IMR-90 (cell line): ENCODE measurements around the gene ATG12.

Experiments used
- CTCF ChIP-seq: conservative IDR thresholded peaks from 2 replicates; pipeline ENCODE4 v1.5.1; 2012; ENCODE audit warnings: mild to moderate bottlenecking, low read depth, low read length, improper control_type of control experiment
- ELK1 ChIP-seq: fragments of 150-350 bp; IDR thresholded peaks from 2 replicates; pipeline ENCODE4 v1.6.1; 2016; ENCODE audit warnings: low read depth, mild to moderate bottlenecking, low read length, moderate library complexity, borderline replicate concordance
- NFE2L2 ChIP-seq: fragments of 150-350 bp; IDR thresholded peaks from 2 replicates; pipeline ENCODE4 v1.6.1; 2016; ENCODE audit warnings: low read depth, mild to moderate bottlenecking, low read length
- POLR2A ChIP-seq: IDR thresholded peaks from 2 replicates; pipeline ENCODE4 v1.6.1; 2012; ENCODE audit warnings: mild to moderate bottlenecking, low read depth, low read length
- RAD21 ChIP-seq: IDR thresholded peaks from 2 replicates; pipeline ENCODE4 v1.6.1; 2012; ENCODE audit warnings: low read length, improper control_type of control experiment
- RCOR1 ChIP-seq: IDR thresholded peaks from 2 replicates; pipeline ENCODE4 v1.6.1; 2012; ENCODE audit warnings: mild to moderate bottlenecking, low read length, improper control_type of control experiment; ENCODE audit not compliant: insufficient replicate concordance
- SMC3 ChIP-seq: fragments of 150-350 bp; IDR thresholded peaks from 2 replicates; pipeline ENCODE4 v1.6.1; 2016; ENCODE audit warnings: low read depth, mild to moderate bottlenecking, antibody characterized with exemption, low read length, moderate library complexity
- USF2 ChIP-seq: fragments of 150-350 bp; IDR thresholded peaks from 2 replicates; pipeline ENCODE4 v1.6.1; 2017; ENCODE audit warnings: mild to moderate bottlenecking, antibody characterized with exemption, low read length, low read depth

DNA sequence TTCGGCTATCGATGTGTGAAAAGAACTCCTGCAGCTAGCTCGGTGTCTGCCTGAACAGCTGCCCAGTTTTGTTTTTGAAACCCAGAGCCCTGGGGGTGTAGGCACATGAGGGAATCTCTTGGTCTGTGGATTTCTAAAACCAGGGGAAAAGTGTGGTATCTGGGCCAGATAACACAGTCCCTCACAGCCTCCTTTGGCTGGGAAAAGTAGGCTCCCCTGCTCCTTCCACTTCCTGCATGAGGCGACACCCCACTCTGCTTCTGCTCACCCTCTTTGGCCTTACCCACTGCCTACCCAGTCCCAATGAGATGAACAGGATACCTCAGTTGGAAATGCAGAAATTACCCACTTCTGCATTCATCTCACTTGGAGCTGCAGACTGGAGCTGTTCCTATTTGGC lies 15.4 kb downstream of the ATG12 start:
- TF ChIP-seq RAD21: no peak
- no peak for TF ChIP-seq CTCF
- no peak for TF ChIP-seq POLR2A
- TF ChIP-seq USF2: no peak
- TF ChIP-seq ELK1: no peak
- TF ChIP-seq NFE2L2: no peak
- TF ChIP-seq SMC3: no peak
- TF ChIP-seq RCOR1: no peak
